Calu3 (cell line): ENCODE data around the gene INTS3. TPM values are rescaled to one million over a fixed set of nuclear protein-coding genes. Genes with fewer than 3 reads are reported as not detected.
"Not testable (repeated sequence)": the region's sequence is repeated elsewhere in the genome, so short reads cannot be mapped to it uniquely, and the experiment has no call there.

Source experiments
- BruUV-seq: library from RNA; stranded (reverse); fragments of 400-500 nt; replicated peaks from 2 replicates; lab custom pipeline; 2021; lab: Mats Ljungman, UMichigan
- CTCF ChIA-PET: fragments of 300-600 bp; sonication (Branson Sonifier 250); formaldehyde crosslinking; loops from one replicate; lab custom pipeline; 2022; ENCODE audit warnings: antibody characterized with exemption; lab: Charles Lee
- DNase-seq: peaks from one replicate; pipeline ENCODE4 v3.0.0; 2022
- H3K27ac Mint-ChIP-seq: one replicate; pipeline ENCODE4 v1.8.0; 2022; ENCODE audit warnings: mixed read lengths; ENCODE audit not compliant: unreplicated experiment
- H3K27me3 Mint-ChIP-seq: one replicate; pipeline ENCODE4 v1.8.0; 2022; ENCODE audit warnings: mixed read lengths; ENCODE audit not compliant: unreplicated experiment
- H3K36me3 Mint-ChIP-seq: one replicate; pipeline ENCODE4 v1.8.0; 2022; ENCODE audit warnings: mild to moderate bottlenecking, moderate library complexity, mixed read lengths; ENCODE audit not compliant: insufficient read depth, unreplicated experiment
- H3K4me1 Mint-ChIP-seq: one replicate; pipeline ENCODE4 v1.8.0; 2022; ENCODE audit warnings: mild to moderate bottlenecking, low read depth, mixed read lengths; ENCODE audit not compliant: unreplicated experiment
- H3K4me3 Mint-ChIP-seq: one replicate; pipeline ENCODE4 v1.8.0; 2022; ENCODE audit warnings: mild to moderate bottlenecking, low read depth, moderate library complexity, mixed read lengths; ENCODE audit not compliant: unreplicated experiment
- H3K9me3 Mint-ChIP-seq: one replicate; pipeline ENCODE4 v1.8.0; 2022; ENCODE audit warnings: low read depth, mixed read lengths; ENCODE audit not compliant: unreplicated experiment
- intact Hi-C: fragments of 100-400 bp; cut with micrococcal nuclease; formaldehyde crosslinking; loops from one replicate; pipeline ENCODE4 v1.10.0; 2022; ENCODE audit not compliant: unreplicated experiment
- total RNA-seq: library from RNA; stranded (reverse); gene quantifications from 2 replicates; pipeline ENCODE4 v1.2.3, GENCODE V29; 2022
- TF ChIP-seq, protein P1 (sequence below): fragments of 200-600 bp; IDR thresholded peaks from one replicate; pipeline ENCODE4 v1.8.0; 2022; ENCODE audit warnings: antibody characterized with exemption; ENCODE audit not compliant: unreplicated experiment

INTS3 gene
- total RNA-seq, 1 experiment from 2014 or later: 55.9 TPM

DNA sequence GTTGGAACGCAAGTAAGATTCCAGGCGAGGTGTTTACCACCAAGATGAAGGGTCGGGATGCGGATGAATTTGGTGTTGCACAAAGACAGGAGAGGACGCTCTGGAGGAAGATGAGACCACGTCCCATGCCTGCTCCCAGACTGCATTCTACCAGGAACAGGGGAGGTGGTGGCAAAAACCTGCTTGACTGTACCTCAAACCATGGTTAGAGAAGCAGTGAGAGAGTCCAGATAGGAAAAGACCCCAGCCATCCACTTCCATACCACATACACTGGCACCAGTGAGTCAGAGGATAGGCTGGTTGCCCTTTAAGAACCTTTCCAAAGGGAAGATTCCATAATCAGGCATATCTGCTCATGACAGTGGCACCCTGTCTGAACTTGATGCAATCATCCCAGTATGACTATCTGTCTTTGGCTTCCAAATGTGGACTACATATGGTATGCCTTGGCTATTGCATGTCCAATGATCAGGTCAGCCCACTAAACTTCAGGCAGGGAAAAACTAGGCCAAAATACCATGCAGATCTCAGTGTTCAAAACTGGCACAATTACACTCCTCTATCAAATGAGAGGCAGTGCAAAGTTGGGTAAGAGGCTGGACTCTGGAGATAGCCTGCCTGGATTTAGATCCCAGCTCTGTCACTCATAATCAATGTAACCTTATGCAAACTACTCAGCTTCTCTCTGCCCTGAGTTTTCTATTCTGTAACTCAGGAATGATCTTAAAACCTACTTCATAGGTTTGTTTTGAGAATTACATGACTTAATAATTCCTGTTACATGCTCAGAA lies 28.7 kb upstream of the INTS3 start:
- H3K27me3 Mint-ChIP-seq: no peaks in the 10 kb centered on the region
- TF ChIP-seq, protein P1, sequence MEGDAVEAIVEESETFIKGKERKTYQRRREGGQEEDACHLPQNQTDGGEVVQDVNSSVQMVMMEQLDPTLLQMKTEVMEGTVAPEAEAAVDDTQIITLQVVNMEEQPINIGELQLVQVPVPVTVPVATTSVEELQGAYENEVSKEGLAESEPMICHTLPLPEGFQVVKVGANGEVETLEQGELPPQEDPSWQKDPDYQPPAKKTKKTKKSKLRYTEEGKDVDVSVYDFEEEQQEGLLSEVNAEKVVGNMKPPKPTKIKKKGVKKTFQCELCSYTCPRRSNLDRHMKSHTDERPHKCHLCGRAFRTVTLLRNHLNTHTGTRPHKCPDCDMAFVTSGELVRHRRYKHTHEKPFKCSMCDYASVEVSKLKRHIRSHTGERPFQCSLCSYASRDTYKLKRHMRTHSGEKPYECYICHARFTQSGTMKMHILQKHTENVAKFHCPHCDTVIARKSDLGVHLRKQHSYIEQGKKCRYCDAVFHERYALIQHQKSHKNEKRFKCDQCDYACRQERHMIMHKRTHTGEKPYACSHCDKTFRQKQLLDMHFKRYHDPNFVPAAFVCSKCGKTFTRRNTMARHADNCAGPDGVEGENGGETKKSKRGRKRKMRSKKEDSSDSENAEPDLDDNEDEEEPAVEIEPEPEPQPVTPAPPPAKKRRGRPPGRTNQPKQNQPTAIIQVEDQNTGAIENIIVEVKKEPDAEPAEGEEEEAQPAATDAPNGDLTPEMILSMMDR: no peak
- no peaks in the 10 kb centered on the region for H3K36me3 Mint-ChIP-seq
- intact Hi-C loops: no loop called here
- DNase-seq: no peak
- H3K4me1 Mint-ChIP-seq: peaks cover 9% of the 10 kb centered on the region
- no TSS peak for BruUV-seq
- no peak overlapping the region for H3K4me3 Mint-ChIP-seq
- CTCF ChIA-PET: no interaction called here
- no peak overlapping the region for H3K27ac Mint-ChIP-seq
- H3K9me3 Mint-ChIP-seq: no peaks in the 10 kb centered on the region

DNA sequence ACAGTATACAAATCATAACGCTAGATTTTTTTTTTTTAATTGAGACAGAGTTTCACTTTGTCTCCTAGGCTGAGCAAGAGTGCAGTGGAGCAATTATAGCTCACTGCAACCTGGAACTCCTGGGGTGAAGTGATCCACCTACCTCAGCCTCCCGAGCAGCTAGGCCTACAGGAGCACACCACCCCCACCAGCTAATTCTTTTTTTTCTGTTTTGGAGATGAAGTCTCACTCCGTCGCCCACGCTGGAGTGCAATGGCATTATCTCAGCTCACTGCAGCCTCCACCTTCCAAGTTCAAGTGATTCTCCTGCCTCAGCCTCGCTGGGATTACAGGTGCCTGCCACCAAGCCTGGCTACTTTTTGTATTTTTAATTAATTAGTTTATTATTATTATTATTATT lies 28.1 kb upstream of the INTS3 start:
- H3K4me1 Mint-ChIP-seq: peaks cover 9% of the 10 kb centered on the region
- no peak for DNase-seq
- no peaks in the 10 kb centered on the region for H3K9me3 Mint-ChIP-seq
- no peak overlapping the region for H3K4me3 Mint-ChIP-seq
- CTCF ChIA-PET: no interaction called here
- TF ChIP-seq, protein P1: no peak
- no peaks in the 10 kb centered on the region for H3K27me3 Mint-ChIP-seq
- no peak overlapping the region for H3K27ac Mint-ChIP-seq
- BruUV-seq: no TSS peak
- intact Hi-C loops: no loop called here
- H3K36me3 Mint-ChIP-seq: no peaks in the 10 kb centered on the region

DNA sequence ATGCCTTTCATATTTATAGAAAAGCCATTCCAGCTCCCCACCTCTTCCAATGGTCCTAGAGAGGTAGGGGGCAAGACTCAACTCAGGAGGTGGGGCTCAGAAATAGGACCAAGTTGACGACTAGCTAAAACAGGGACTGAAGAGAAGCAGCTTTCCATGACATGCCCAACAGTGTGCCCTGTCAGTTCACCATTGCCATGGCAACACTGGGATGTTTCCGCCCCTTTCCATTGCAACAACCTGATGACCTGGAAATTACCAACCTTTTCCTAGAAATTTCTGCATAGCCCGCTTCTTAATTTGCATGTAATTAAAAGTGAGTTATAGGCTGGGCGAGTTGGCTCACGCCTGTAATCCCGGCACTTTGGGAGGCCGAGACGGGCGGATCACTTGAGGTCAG lies 22.4 kb upstream of the INTS3 start:
- intact Hi-C loops: no loop called here
- BruUV-seq: no TSS peak
- Mint-ChIP-seq H3K4me3 (no peak overlapping the region), H3K4me1 (peaks cover 8% of the 10 kb centered on the region), H3K27me3 (no peaks in the 10 kb centered on the region), H3K36me3 (no peaks in the 10 kb centered on the region), H3K27ac (no peak overlapping the region), H3K9me3 (no peaks in the 10 kb centered on the region)
- no peak for DNase-seq
- CTCF ChIA-PET: no interaction called here
- TF ChIP-seq, protein P1: no peak

DNA sequence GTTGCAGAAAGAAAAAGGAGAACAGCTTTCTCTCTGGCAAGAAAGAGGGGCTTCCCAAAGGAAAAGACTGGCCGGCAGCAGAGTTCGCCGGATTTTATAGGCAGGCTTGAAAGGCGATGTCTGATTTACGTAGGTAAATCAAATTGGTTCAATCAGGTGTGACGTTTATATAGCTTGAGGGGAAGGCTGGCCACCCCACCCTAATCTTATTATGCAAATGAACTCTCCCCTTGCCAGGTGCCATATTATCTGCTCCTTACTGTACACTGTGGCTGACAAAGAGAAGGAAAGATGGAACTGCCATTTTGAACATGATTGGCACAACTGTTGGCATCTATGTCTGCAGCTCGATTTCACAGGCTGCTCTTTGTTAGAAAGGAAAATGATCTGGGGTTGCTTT lies 16.8 kb upstream of the INTS3 start:
- CTCF ChIA-PET: no interaction called here
- no peak overlapping the region for H3K4me3 Mint-ChIP-seq
- H3K27ac Mint-ChIP-seq: no peak overlapping the region
- intact Hi-C loops: no loop called here
- DNase-seq: no peak
- TF ChIP-seq, protein P1: no peak
- no peaks in the 10 kb centered on the region for H3K36me3 Mint-ChIP-seq
- H3K9me3 Mint-ChIP-seq: no peaks in the 10 kb centered on the region
- H3K27me3 Mint-ChIP-seq: no peaks in the 10 kb centered on the region
- BruUV-seq: no TSS peak
- peaks cover 8% of the 10 kb centered on the region for H3K4me1 Mint-ChIP-seq

DNA sequence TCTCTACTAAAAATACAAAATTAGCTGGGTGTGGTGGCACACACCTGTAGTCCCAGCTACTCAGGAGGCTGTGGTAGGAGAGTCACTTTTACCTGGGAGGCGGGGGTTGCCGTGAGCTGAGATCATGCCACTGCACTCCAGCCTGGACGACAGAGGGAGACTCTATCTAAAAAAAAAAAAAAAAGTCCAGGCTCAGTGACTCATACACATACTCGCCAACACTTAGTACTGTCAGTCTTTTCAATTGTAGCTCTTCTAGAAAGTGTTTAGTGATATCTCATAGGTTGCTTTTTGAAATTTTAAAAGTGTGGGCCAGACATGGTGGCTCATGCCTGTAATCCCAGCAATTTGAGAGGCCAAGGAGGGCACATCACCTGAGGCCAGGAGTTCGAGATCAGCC lies 11.6 kb upstream of the INTS3 start:
- BruUV-seq, H3K36me3 Mint-ChIP-seq, intact Hi-C loops, H3K4me3 Mint-ChIP-seq, DNase-seq, H3K9me3 Mint-ChIP-seq, H3K27me3 Mint-ChIP-seq, H3K4me1 Mint-ChIP-seq, H3K27ac Mint-ChIP-seq: not testable (repeated sequence)
- CTCF ChIA-PET: interaction anchor here (1.1 kb wide), 1 partner anchor 12 kb away, joined by 3 read pairs; the partner anchor contains the start of gene INTS3
